Astrocyte (in vitro differentiated cells and primary cell): ENCODE results near the gene KCNMA1. TPM values are rescaled to one million over a fixed set of nuclear protein-coding genes. Genes with fewer than 3 reads are reported as not detected.

ENCODE experiments used
- DNase-seq: peaks from one replicate; pipeline ENCODE4 v3.0.0-alpha.2; 2010; ENCODE audit warnings: low read depth
- FAIRE-seq: peaks from 2 replicates; lab custom pipeline; 2011; peaks lifted over from hg19 to GRCh38; lab: Jason Lieb, UNC
- H2AFZ ChIP-seq: 2 replicates; pipeline ENCODE4 v1.6.0; 2012; ENCODE audit warnings: low read depth, low read length, inconsistent platforms
- H3K27ac ChIP-seq: 2 replicates; pipeline ENCODE4 v1.5.1; 2011; ENCODE audit warnings: low read depth, low read length, inconsistent platforms
- H3K27me3 ChIP-seq: 2 replicates; pipeline ENCODE4 v1.6.0; 2011; ENCODE audit warnings: low read length, inconsistent platforms; ENCODE audit not compliant: insufficient read depth
- H3K36me3 ChIP-seq: 2 replicates; pipeline ENCODE4 v1.5.1; 2011; ENCODE audit warnings: low read length, inconsistent platforms; ENCODE audit not compliant: insufficient read depth
- H3K4me1 ChIP-seq: 2 replicates; pipeline ENCODE4 v1.5.1; 2011; ENCODE audit warnings: low read length, inconsistent platforms; ENCODE audit not compliant: insufficient read depth
- H3K4me2 ChIP-seq: 2 replicates; pipeline ENCODE4 v1.6.0; 2012; ENCODE audit warnings: low read length, inconsistent platforms
- H3K4me3 ChIP-seq: 2 replicates; pipeline ENCODE4 v1.5.1; 2011; ENCODE audit warnings: low read depth, mild to moderate bottlenecking, low read length, inconsistent platforms; ENCODE audit not compliant: insufficient read depth
- H3K79me2 ChIP-seq: 2 replicates; pipeline ENCODE4 v1.6.0; 2012; ENCODE audit warnings: mild to moderate bottlenecking, low read length, inconsistent platforms; ENCODE audit not compliant: insufficient read depth
- H3K9ac ChIP-seq: 2 replicates; pipeline ENCODE4 v1.6.0; 2012; ENCODE audit warnings: mild to moderate bottlenecking, low read length, inconsistent platforms
- H3K9me3 ChIP-seq: 2 replicates; pipeline ENCODE4 v1.5.1; 2012; ENCODE audit warnings: low read depth, mild to moderate bottlenecking, low read length, inconsistent platforms; ENCODE audit not compliant: insufficient read depth
- H4K20me1 ChIP-seq: 2 replicates; pipeline ENCODE4 v1.6.0; 2012; ENCODE audit warnings: low read length, inconsistent platforms; ENCODE audit not compliant: insufficient read depth
- H3K27ac Mint-ChIP-seq: one replicate; pipeline ENCODE4 v1.8.0; 2021; ENCODE audit warnings: mild to moderate bottlenecking, mixed read lengths; ENCODE audit not compliant: unreplicated experiment
- H3K27me3 Mint-ChIP-seq: one replicate; pipeline ENCODE4 v1.8.0; 2021; ENCODE audit warnings: low read depth, mixed read lengths; ENCODE audit not compliant: unreplicated experiment
- H3K36me3 Mint-ChIP-seq: one replicate; pipeline ENCODE4 v1.8.0; 2021; ENCODE audit warnings: low read depth, mixed read lengths; ENCODE audit not compliant: unreplicated experiment
- H3K4me1 Mint-ChIP-seq: one replicate; pipeline ENCODE4 v1.8.0; 2021; ENCODE audit warnings: low read depth, mixed read lengths; ENCODE audit not compliant: unreplicated experiment
- H3K4me3 Mint-ChIP-seq: one replicate; pipeline ENCODE4 v1.8.0; 2021; ENCODE audit warnings: mild to moderate bottlenecking, moderate library complexity, mixed read lengths; ENCODE audit not compliant: unreplicated experiment
- H3K9me3 Mint-ChIP-seq: one replicate; pipeline ENCODE4 v1.8.0; 2021; ENCODE audit warnings: mild to moderate bottlenecking, mixed read lengths; ENCODE audit not compliant: unreplicated experiment
- EZH2 ChIP-seq: IDR thresholded peaks from 2 replicates; pipeline ENCODE4 v1.6.1; 2012; ENCODE audit warnings: mild to moderate bottlenecking, low read length, inconsistent platforms; ENCODE audit not compliant: insufficient read depth
- total RNA-seq: library from RNA; stranded (reverse); gene quantifications from 2 replicates; pipeline ENCODE4 v1.2.1, GENCODE V29; 2021
- TF ChIP-seq, protein P1 (sequence below): IDR thresholded peaks from 2 replicates; pipeline ENCODE4 v1.5.1; 2011; ENCODE audit warnings: low read depth, mild to moderate bottlenecking, inconsistent platforms, low read length, moderate library complexity; ENCODE audit not compliant: insufficient read depth

KCNMA1 gene
- total RNA-seq, 1 donor from 2014 or later: 45.8 TPM

DNA sequence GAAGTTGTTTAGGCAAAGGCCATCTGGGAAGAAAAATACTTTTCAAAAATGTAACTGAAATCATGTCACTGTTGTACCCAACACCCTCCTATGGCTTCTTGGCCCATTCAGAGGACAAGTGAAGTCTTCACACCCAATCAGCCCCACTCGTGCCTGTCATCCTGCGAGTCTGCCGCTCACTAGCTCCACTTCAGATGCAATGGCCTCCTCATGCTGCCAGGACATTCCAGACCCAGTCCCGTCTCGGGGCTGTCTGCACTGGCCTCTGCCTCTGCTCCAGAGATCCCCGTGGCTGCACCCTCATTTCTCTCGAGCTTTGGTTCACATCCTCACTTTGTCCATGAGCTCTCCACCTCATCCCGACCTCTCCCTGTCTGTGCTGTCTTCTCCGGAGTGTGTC is 227.1 kb downstream of the KCNMA1 start:
- no peak overlapping the region for H3K9ac ChIP-seq
- no peaks in the 10 kb centered on the region for H3K79me2 ChIP-seq
- no peaks in the 10 kb centered on the region for H3K9me3 ChIP-seq
- Mint-ChIP-seq H3K27ac (no peak overlapping the region), H3K9me3 (peaks cover 3% of the 10 kb centered on the region), H3K4me3 (no peak overlapping the region), H3K4me1 (peaks cover 35% of the 10 kb centered on the region), H3K36me3 (peaks cover 6% of the 10 kb centered on the region), H3K27me3 (no peaks in the 10 kb centered on the region)
- peaks cover 17% of the 10 kb centered on the region for H3K4me1 ChIP-seq
- FAIRE-seq (no peak), DNase-seq (no peak)
- no peaks in the 10 kb centered on the region for H3K36me3 ChIP-seq
- no peak overlapping the region for H3K27ac ChIP-seq
- no peaks in the 10 kb centered on the region for H4K20me1 ChIP-seq
- no peaks in the 10 kb centered on the region for H3K27me3 ChIP-seq
- no peak overlapping the region for H3K4me3 ChIP-seq
- TF ChIP-seq, protein P1, sequence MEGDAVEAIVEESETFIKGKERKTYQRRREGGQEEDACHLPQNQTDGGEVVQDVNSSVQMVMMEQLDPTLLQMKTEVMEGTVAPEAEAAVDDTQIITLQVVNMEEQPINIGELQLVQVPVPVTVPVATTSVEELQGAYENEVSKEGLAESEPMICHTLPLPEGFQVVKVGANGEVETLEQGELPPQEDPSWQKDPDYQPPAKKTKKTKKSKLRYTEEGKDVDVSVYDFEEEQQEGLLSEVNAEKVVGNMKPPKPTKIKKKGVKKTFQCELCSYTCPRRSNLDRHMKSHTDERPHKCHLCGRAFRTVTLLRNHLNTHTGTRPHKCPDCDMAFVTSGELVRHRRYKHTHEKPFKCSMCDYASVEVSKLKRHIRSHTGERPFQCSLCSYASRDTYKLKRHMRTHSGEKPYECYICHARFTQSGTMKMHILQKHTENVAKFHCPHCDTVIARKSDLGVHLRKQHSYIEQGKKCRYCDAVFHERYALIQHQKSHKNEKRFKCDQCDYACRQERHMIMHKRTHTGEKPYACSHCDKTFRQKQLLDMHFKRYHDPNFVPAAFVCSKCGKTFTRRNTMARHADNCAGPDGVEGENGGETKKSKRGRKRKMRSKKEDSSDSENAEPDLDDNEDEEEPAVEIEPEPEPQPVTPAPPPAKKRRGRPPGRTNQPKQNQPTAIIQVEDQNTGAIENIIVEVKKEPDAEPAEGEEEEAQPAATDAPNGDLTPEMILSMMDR: no peak
- no peak for TF ChIP-seq EZH2
- H3K4me2 ChIP-seq: no peak overlapping the region
- no peak overlapping the region for H2AFZ ChIP-seq

DNA sequence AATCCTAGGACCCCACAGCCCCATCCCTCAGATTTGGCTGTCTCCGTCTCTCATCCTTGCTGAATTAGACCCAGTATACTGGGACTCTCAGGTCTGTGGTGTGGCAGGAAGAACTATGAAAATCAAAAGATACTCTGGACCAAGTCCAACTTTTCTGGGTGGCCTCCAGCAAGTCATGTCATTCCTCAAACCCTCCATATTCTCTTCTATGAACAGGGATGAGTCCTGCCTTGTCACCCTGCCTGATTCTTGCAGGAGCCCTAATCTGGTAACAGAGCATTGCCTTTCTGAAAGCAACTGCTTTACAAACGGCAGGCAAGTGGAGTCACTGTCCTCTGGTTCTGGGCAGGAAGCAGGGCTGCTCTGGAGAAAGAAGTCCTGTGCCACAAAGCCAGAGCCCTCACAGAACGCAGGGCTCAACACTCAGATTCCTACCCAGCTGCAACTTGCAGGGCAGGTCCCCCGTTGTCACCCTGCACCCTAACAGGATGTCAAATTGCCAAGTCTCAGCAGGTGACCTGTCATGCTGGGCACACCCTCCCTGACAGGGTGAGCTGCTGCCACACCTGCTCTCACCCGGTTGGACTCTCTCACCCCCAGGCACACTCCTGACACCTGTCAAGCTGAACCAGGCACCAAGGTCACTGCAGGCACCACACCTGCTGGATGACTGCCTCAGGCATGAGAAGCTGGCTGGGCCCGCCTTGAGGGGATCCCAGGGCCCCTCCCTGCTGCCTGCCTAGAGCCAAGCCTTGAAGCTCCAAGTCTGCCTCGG is 227.7 kb downstream of the KCNMA1 start:
- Histone ChIP-seq H3K27me3 (no peaks in the 10 kb centered on the region), H3K36me3 (no peaks in the 10 kb centered on the region), H3K9me3 (no peaks in the 10 kb centered on the region), H2AFZ (no peak overlapping the region), H3K9ac (no peak overlapping the region), H3K27ac (no peak overlapping the region), H3K4me3 (no peak overlapping the region), H3K4me2 (no peak overlapping the region), H3K79me2 (no peaks in the 10 kb centered on the region), H3K4me1 (peaks cover 14% of the 10 kb centered on the region), H4K20me1 (no peaks in the 10 kb centered on the region)
- Mint-ChIP-seq H3K4me1 (peaks cover 35% of the 10 kb centered on the region), H3K4me3 (no peak overlapping the region), H3K36me3 (peaks cover 6% of the 10 kb centered on the region), H3K27me3 (no peaks in the 10 kb centered on the region), H3K27ac (no peak overlapping the region), H3K9me3 (peaks cover 3% of the 10 kb centered on the region)
- DNase-seq: no peak
- FAIRE-seq: no peak
- TF ChIP-seq EZH2: no peak
- TF ChIP-seq, protein P1: no peak

DNA sequence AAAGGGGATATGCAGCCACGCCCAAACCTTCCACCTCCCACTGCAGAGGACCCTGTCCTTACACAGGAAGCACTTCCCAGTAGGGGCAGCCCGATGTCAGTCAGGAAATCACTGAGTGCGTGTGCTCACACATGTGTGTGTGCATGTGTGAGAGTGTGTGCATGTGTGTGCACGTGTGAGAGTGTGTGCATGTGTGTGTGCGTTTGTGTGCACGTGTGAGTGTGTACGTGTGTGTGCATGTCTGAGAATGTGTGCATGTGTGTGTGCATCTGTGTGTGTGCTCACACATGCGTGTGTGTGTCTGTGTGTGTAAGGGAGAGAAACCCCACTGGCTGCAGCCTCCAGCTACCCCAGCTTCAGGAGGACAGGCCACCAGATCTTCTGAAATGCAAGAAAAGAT is 229.3 kb downstream of the KCNMA1 start:
- peaks cover 39% of the 10 kb centered on the region for H3K4me1 Mint-ChIP-seq

More for the DNA sequence above, 229.3 kb downstream of the KCNMA1 start:
- FAIRE-seq (no peak), DNase-seq (no peak)
- H3K36me3 Mint-ChIP-seq: peaks cover 10% of the 10 kb centered on the region
- H3K27me3 Mint-ChIP-seq: no peaks in the 10 kb centered on the region
- H3K27ac ChIP-seq: no peak overlapping the region
- no peak overlapping the region for H3K4me2 ChIP-seq
- no peaks in the 10 kb centered on the region for H3K27me3 ChIP-seq
- no peaks in the 10 kb centered on the region for H3K9me3 ChIP-seq
- peaks cover 14% of the 10 kb centered on the region for H3K4me1 ChIP-seq
- no peaks in the 10 kb centered on the region for H3K36me3 ChIP-seq
- no peaks in the 10 kb centered on the region for H4K20me1 ChIP-seq
- H2AFZ ChIP-seq: no peak overlapping the region
- H3K4me3 ChIP-seq: no peak overlapping the region
- H3K9ac ChIP-seq: no peak overlapping the region
- TF ChIP-seq EZH2: no peak
- TF ChIP-seq, protein P1: no peak
- H3K27ac Mint-ChIP-seq: no peak overlapping the region
- H3K9me3 Mint-ChIP-seq: peaks cover 3% of the 10 kb centered on the region
- H3K4me3 Mint-ChIP-seq: no peak overlapping the region
- no peaks in the 10 kb centered on the region for H3K79me2 ChIP-seq
